Prostate gland (tissue), 2 donors: ENCODE data around the gene PIGX. TPM values are rescaled to one million over a fixed set of nuclear protein-coding genes. Genes with fewer than 3 reads are reported as not detected.

Experiments
- DNase-seq: peaks from one replicate; pipeline ENCODE4 v3.0.0-alpha.2; 2019; ENCODE audit warnings: low spot score
- H3K27ac ChIP-seq, 2 donors: fragments of 200-600 bp; sonication (generic); 2 replicates each; pipeline ENCODE4 v1.5.1; 2017 to 2019
- H3K27me3 ChIP-seq: fragments of 200-600 bp; sonication (generic); replicated peaks from 2 replicates; pipeline ENCODE4 v1.5.1; 2019; ENCODE audit not compliant: insufficient read depth
- H3K36me3 ChIP-seq, 2 donors: fragments of 200-600 bp; sonication (generic); 1 replicate in 1 of 2; 2 replicates in 1 of 2; pipeline versions ENCODE4 v1.5.1 to v1.8.1; 2017 to 2019
- H3K4me1 ChIP-seq: fragments of 200-600 bp; sonication (generic); replicated peaks from 2 replicates; pipeline ENCODE4 v1.5.1; 2019
- H3K4me3 ChIP-seq, 2 donors: fragments of 200-600 bp; sonication (generic); 2 replicates each; pipeline ENCODE4 v1.5.1; 2017 to 2019
- H3K9me3 ChIP-seq: fragments of 200-600 bp; sonication (generic); 2 replicates; pipeline ENCODE4 v1.5.1; 2017
- CTCF ChIP-seq, 4 experiments: fragments of 200-600 bp in 2 of 4; fragments of 450-650 bp in 2 of 4; sonication (generic) in 2 of 4; IDR thresholded peaks; 1 replicate in 3 of 4; 2 replicates in 1 of 4; pipeline ENCODE4 v1.5.1; 2016 to 2019; ENCODE audit warnings: antibody characterized with exemption in 4 of 4, mild to moderate bottlenecking in 2 of 4, moderate library complexity in 2 of 4
- POLR2A ChIP-seq: fragments of 450-650 bp; IDR thresholded peaks from one replicate; pipeline ENCODE4 v1.6.1; 2016; ENCODE audit warnings: antibody characterized with exemption, mild to moderate bottlenecking
- POLR2AphosphoS5 ChIP-seq: sonication (generic); formaldehyde crosslinking; IDR thresholded peaks from one replicate; pipeline ENCODE4 v1.6.1; 2017; ENCODE audit warnings: antibody characterized with exemption
- WGBS: methylation state at CpG from one replicate; pipeline ENCODE4 v1.1.5; 2018; 5-methylcytosine and 5-hydroxymethylcytosine counted together
- intact Hi-C: fragments of 100-400 bp; cut with DNase I; formaldehyde crosslinking; loops from one replicate; pipeline ENCODE4 v1.14.2; 2022
- total RNA-seq, 2 donors: library from RNA; depleted of rRNA; stranded (reverse); fragments of >200 nt; gene quantifications; one replicate each; pipeline ENCODE4 v1.1.0, GENCODE V29; 2016

Gene PIGX
- total RNA-seq, 2 donors from 2014 or later, result 32.6 to 60.4 TPM

DNA sequence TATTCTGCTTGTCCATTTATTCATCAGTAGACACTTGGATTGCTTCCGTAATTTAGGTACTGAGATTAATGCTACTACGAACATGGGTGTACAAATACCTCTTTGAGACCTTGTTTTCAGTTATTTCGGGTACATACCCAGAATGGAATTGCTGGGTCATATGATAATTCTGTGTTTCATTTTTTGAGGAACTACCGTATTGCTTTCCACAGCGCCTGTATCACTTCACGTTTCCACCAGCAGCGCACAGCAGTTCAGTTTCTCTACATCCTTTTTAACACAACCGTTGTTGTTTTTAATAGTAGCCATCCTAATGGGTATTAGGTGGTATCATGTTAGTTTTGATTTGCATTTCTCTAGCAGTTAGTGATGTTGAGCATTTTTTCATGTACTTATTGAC lies 36.9 kb downstream of the PIGX start:
- no peak for DNase-seq
- H3K27me3 ChIP-seq, result no peaks in the 10 kb centered on the region
- no peaks in the 10 kb centered on the region for H3K4me1 ChIP-seq
- no peak overlapping the region for H3K27ac ChIP-seq
- intact Hi-C loops, result no loop called here
- H3K36me3 ChIP-seq, result no peaks in the 10 kb centered on the region
- 81% methylated on average over 8 of the region's 8 CpGs for WGBS
- H3K9me3 ChIP-seq, result no peaks in the 10 kb centered on the region
- no peak for TF ChIP-seq POLR2A
- H3K4me3 ChIP-seq, result no peak overlapping the region

DNA sequence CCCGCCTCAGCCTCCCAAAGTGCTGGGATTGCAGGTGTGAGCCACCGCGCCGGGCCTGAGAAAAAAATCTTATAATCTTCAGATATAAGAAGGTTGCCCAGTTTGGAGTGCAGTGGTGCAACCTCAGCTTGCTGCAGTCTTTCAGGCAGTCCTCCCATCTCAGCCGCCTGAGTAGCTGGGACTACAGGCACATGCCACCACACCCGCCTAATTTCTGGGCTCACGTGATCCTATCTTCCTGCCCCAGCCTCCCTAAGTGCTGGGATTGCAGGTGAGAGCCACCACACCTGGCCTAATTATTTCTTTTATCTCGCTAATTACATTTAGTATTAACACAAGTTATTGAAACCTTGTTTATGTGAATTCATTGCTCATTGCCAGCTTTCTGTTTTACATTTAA lies 41.0 kb downstream of the PIGX start:
- Histone ChIP-seq H3K27ac (no peak overlapping the region), H3K4me1 (no peaks in the 10 kb centered on the region), H3K27me3 (no peaks in the 10 kb centered on the region), H3K9me3 (no peaks in the 10 kb centered on the region), H3K36me3 (no peaks in the 10 kb centered on the region), H3K4me3 (no peak overlapping the region)
- 95% methylated on average over 8 of the region's 8 CpGs for WGBS
- no peak for TF ChIP-seq CTCF (IDR thresholded peaks at IDR 0.05)
- no peak for TF ChIP-seq POLR2A
- no peak for TF ChIP-seq POLR2AphosphoS5
- intact Hi-C loops, result no loop called here
- no peak for DNase-seq

DNA sequence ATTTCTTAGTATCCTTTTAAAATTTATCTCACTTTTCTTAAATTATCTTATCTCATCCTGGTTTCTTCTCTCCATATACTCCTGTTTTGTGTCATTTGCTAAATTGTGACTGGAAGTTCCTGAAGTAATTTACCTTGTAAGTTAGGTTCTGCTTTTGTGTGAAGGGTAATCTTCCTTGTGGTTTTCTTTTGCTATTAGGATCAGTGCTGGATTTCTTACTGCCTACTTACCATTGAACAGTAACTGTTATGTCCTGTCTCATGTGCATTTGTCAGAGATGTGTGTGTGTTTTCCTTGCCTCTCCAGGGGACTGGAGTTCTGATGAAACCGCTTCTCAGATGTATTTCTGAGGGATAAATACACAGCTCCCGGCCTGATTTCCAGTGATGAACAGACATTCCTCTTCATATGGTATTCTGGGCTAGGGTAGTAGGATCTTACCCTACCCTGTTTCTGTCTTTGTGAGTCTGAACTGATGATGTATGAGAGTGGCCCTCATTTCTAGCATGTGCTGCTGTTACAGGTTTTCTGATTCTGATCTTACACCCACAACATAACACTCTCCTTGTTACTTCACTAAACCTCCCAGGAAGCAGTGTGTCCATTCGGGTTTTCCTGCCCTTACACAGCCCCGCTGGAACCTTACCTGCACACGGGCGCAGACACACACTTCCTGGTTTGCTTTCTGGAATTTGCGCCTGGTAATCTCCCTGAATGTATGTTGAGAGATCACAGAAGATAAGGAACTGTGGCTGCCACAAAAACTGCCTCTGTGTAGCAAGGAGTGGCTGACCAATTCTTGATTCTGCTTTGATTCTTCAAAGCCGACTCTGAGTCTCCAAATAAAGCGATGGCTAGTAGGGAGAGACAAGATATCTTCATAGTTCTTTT lies 42.2 kb downstream of the PIGX start:
- no peaks in the 10 kb centered on the region for H3K36me3 ChIP-seq
- intact Hi-C loops, result no loop called here
- no peak overlapping the region for H3K27ac ChIP-seq
- H3K4me3 ChIP-seq, result no peak overlapping the region
- no peaks in the 10 kb centered on the region for H3K27me3 ChIP-seq
- TF ChIP-seq CTCF (IDR thresholded peaks at IDR 0.05), result no peak
- no peak for TF ChIP-seq POLR2AphosphoS5
- no peak for TF ChIP-seq POLR2A
- H3K4me1 ChIP-seq, result no peaks in the 10 kb centered on the region
- WGBS, result 46% methylated on average over 9 of the region's 9 CpGs
- H3K9me3 ChIP-seq, result no peaks in the 10 kb centered on the region
- DNase-seq, result no peak

DNA sequence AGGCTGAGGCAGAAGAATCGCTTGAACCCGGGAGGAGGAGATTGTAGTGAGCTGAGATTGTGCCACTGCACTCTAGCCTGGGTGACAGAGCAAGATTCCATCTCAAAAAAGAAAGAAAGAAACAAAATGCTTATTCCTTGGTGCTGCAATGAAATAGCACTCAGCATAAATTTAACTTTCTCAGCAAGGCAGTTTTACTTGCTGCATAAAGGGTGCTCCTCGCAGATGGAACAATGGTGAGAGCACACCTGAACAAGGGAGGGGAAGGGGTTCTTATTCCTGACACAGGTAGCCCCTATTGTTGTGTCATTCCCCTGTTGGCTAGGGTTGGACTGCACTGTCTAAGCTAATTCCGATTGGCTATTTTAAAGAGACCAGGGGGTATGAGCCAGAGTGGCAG lies 44.6 kb downstream of the PIGX start:
- H3K27ac ChIP-seq, result no peak overlapping the region
- no peak overlapping the region for H3K4me3 ChIP-seq
- no peaks in the 10 kb centered on the region for H3K27me3 ChIP-seq
- TF ChIP-seq POLR2A, result no peak
- no peak for TF ChIP-seq POLR2AphosphoS5
- no peak for TF ChIP-seq CTCF (IDR thresholded peaks at IDR 0.05)
- WGBS, result 88% methylated on average over 4 of the region's 4 CpGs
- no peaks in the 10 kb centered on the region for H3K4me1 ChIP-seq
- no peak for DNase-seq
- no peaks in the 10 kb centered on the region for H3K36me3 ChIP-seq
- intact Hi-C loops, result no loop called here
- no peaks in the 10 kb centered on the region for H3K9me3 ChIP-seq

GRCh38 chr3:196757876-196758739 lies 45.9 kb downstream of the PIGX start:
- H3K36me3 ChIP-seq, result no peaks in the 10 kb centered on the region

More at GRCh38 chr3:196757876-196758739, 45.9 kb downstream of the PIGX start:
- Histone ChIP-seq H3K27ac (no peak overlapping the region), H3K9me3 (no peaks in the 10 kb centered on the region), H3K4me1 (no peaks in the 10 kb centered on the region), H3K4me3 (no peak overlapping the region), H3K27me3 (no peaks in the 10 kb centered on the region)
- 85% methylated on average over 9 of the region's 9 CpGs for WGBS
- DNase-seq, result no peak
- intact Hi-C loops, result no loop called here
- TF ChIP-seq CTCF (IDR thresholded peaks at IDR 0.05) (no peak), POLR2A (no peak), POLR2AphosphoS5 (no peak)
